ENCODE data around the gene ASB2. TPM values are rescaled to one million over a fixed set of nuclear protein-coding genes. Genes with fewer than 3 reads are reported as not detected.

ASB2 gene
- total RNA-seq, 2 donors from 2014 or later = 115 to 187 TPM

- TF ChIP-seq, protein P1, sequence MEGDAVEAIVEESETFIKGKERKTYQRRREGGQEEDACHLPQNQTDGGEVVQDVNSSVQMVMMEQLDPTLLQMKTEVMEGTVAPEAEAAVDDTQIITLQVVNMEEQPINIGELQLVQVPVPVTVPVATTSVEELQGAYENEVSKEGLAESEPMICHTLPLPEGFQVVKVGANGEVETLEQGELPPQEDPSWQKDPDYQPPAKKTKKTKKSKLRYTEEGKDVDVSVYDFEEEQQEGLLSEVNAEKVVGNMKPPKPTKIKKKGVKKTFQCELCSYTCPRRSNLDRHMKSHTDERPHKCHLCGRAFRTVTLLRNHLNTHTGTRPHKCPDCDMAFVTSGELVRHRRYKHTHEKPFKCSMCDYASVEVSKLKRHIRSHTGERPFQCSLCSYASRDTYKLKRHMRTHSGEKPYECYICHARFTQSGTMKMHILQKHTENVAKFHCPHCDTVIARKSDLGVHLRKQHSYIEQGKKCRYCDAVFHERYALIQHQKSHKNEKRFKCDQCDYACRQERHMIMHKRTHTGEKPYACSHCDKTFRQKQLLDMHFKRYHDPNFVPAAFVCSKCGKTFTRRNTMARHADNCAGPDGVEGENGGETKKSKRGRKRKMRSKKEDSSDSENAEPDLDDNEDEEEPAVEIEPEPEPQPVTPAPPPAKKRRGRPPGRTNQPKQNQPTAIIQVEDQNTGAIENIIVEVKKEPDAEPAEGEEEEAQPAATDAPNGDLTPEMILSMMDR (IDR thresholded peaks at IDR 0.05) = no peak
- Histone ChIP-seq H3K9me3 (no peaks in the 10 kb centered on the region), H3K4me1 (peaks cover 0 to 55% of the 10 kb centered on the region in 2 donors), H3K36me3 (no peaks in the 10 kb centered on the region), H3K27me3 (no peaks in the 10 kb centered on the region), H3K27ac (peak overlapping the region; percentile 86 to 88), H3K4me3 (no peak overlapping the region)
- DNase-seq (ENCODE audit: low spot score) = no peak
Observed at GRCh38 chr14:93982230-93983007, 6.0 kb upstream of the ASB2 start.

DNA sequence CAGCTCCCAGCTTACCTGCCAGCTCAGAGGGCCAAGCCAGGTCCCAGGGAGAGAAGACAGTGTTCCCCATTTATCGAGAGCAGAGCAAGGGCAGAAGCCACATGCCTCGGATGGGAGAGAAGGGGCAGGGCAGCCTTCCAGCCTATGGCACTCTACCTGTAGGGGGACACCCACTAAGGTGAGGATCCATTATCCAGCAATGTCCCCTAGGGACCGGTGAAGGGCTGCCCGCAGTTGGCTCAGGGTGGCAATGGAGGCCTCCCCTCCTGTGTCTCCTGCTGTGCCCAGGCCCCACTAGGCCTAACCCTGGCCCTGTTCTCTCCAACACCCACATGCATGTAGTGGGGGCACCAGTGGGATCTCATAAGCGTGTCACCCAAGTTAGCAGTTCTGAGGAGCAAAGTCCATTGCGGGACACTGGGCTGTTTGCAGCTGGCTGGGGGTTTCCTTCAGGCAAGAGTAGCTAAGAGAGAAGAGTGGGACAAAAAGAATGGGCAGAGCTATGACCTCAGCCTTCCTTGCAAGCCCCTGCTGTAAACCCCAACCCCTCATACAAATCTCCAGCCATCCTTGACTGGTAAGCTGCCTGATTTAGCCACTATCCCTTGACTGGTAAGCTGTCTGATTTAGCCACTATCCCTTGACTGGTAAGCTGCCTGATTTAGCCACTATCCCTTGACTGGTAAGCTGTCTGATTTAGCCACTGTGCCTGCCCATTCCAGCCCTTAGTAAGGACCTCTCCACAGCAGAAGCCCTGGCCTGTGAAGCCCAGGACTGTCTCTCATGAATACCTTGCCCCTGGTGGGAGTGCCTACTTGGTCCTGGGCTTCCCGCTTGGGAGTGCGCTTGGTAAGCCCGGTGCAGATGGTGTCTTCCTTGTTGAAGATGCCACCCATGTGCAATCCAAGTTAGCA is 5.2 kb upstream of the ASB2 start:
- Histone ChIP-seq H3K4me1 (peaks cover 0 to 52% of the 10 kb centered on the region in 2 donors), H3K36me3 (no peaks in the 10 kb centered on the region), H3K4me3 (no peak overlapping the region), H3K27ac (peak overlapping the region; percentile 86 to 88), H3K9me3 (no peaks in the 10 kb centered on the region), H3K27me3 (no peaks in the 10 kb centered on the region)
- TF ChIP-seq, protein P1 (IDR thresholded peaks at IDR 0.05) = no peak
- DNase-seq (ENCODE audit: low spot score) = no peak

GRCh38 chr14:93980456-93981201 is 4.3 kb upstream of the ASB2 start:
- H3K4me1 ChIP-seq = peaks cover 0 to 52% of the 10 kb centered on the region in 2 donors
- no peaks in the 10 kb centered on the region for H3K27me3 ChIP-seq

GRCh38 chr14:93978735-93979134 is 2.4 kb upstream of the ASB2 start:
- peaks cover 0 to 51% of the 10 kb centered on the region in 2 donors for H3K4me1 ChIP-seq
- TF ChIP-seq, protein P1 (IDR thresholded peaks at IDR 0.05) = no peak
- peak overlapping the region; percentile 86 to 88 for H3K27ac ChIP-seq
- H3K9me3 ChIP-seq = no peaks in the 10 kb centered on the region
- H3K36me3 ChIP-seq = no peaks in the 10 kb centered on the region
- H3K27me3 ChIP-seq = no peaks in the 10 kb centered on the region
- no peak overlapping the region for H3K4me3 ChIP-seq
- no peak for DNase-seq (ENCODE audit: low spot score)

More at GRCh38 chr14:93980456-93981201, 4.3 kb upstream of the ASB2 start:
- no peaks in the 10 kb centered on the region for H3K9me3 ChIP-seq
- peak overlapping the region; percentile 86 to 88 for H3K27ac ChIP-seq
- H3K4me3 ChIP-seq = no peak overlapping the region
- TF ChIP-seq, protein P1 (IDR thresholded peaks at IDR 0.05) = no peak
- H3K36me3 ChIP-seq = no peaks in the 10 kb centered on the region
- DNase-seq (ENCODE audit: low spot score) = peak; percentile 73

- Histone ChIP-seq H3K27me3 (no peaks in the 10 kb centered on the region), H3K9me3 (no peaks in the 10 kb centered on the region), H3K4me1 (peaks cover 0 to 53% of the 10 kb centered on the region in 2 donors), H3K4me3 (no peak overlapping the region), H3K36me3 (no peaks in the 10 kb centered on the region), H3K27ac (peak overlapping the region; percentile 86 to 88)
- no peak for DNase-seq (ENCODE audit: low spot score)
- TF ChIP-seq, protein P1 (IDR thresholded peaks at IDR 0.05) = no peak
Observed at GRCh38 chr14:93977790-93978581, 1.6 kb upstream of the ASB2 start.
